ENCODE data around the gene CLEC19A.

GRCh38 chr16:19282101-19282500, 3.4 kb upstream of the CLEC19A start:
- TF ChIP-seq REST (IDR thresholded peaks at IDR 0.05; ENCODE audit: insufficient read depth in 1 of 2, low read depth in 2 of 2, low read length in 2 of 2): no peak
- no peak for TF ChIP-seq POLR2AphosphoS5 (IDR thresholded peaks at IDR 0.05; ENCODE audit: low read depth, low read length)
- TF ChIP-seq TAF1 (IDR thresholded peaks at IDR 0.05; ENCODE audit: borderline replicate concordance, insufficient read depth, low read length): no peak
- TF ChIP-seq SIN3A (IDR thresholded peaks at IDR 0.05; ENCODE audit: borderline replicate concordance, insufficient read depth, low read length): no peak
